ENCODE data around the gene MEA1. TPM values are rescaled to one million over a fixed set of nuclear protein-coding genes. Genes with fewer than 3 reads are reported as not detected.

The MEA1 gene
- total RNA-seq = 10 to 100 TPM; 45.9 to 78.1 (median 61.7) TPM

GRCh38 chr6:43013843-43014433, at the start of gene MEA1, which contains the start of gene KLHDC3:
Gene MEA1 (minus strand): TSS chr6:43013946. CDS start chr6:43013813, 133 bp downstream.
Gene KLHDC3 (plus strand): TSS chr6:43014249. CDS start chr6:43017193, 2,944 bp downstream.
- H3K27ac ChIP-seq = peak within 1 kb of the TSS; percentile 42 to 69 (median 67)
- TF ChIP-seq POLR2A (IDR thresholded peaks at IDR 0.05) (peak in 1 of 2 donors; percentile 66), CTCF (IDR thresholded peaks at IDR 0.05) (no peak)
- H3K36me3 ChIP-seq = peaks cover 22 to 24% of the 10 kb centered on the region in 2 donors
- no peaks in the 10 kb centered on the region for H3K27me3 ChIP-seq
- peak within 1 kb of the TSS; percentile 46 to 73 (median 61) for H3K4me3 ChIP-seq (replicated peaks in 1 of 3)
- 0% methylated on average over 32 to 40 of the region's 51 CpGs for whole genome bisulfite sequencing, 2 donors
- H3K9me3 ChIP-seq = no peaks in the 10 kb centered on the region
- DNase-seq = peak; percentile 100
- intact Hi-C loops (cut with DNase I) = loop anchor here (10.0 kb wide), 1 partner anchor 109 kb away; no protein-coding TSS in a partner anchor
- peaks cover 28 to 39% of the 10 kb centered on the region in 2 donors for H3K4me1 ChIP-seq

GRCh38 chr6:43062818-43063217, 49.1 kb upstream of the MEA1 start:
- H3K9me3 ChIP-seq = no peaks in the 10 kb centered on the region
- peaks cover 16 to 22% of the 10 kb centered on the region in 2 donors for H3K4me1 ChIP-seq
- DNase-seq = no peak
- no peaks in the 10 kb centered on the region for H3K27me3 ChIP-seq
- WGBS, 2 donors = 94 to 96% methylated on average over 7 to 12 of the region's 12 CpGs
- TF ChIP-seq POLR2A (IDR thresholded peaks at IDR 0.05) (no peak), CTCF (IDR thresholded peaks at IDR 0.05) (no peak)
- H3K36me3 ChIP-seq = peaks cover 9% of the 10 kb centered on the region in 2 donors
- H3K27ac ChIP-seq = no peak overlapping the region
- intact Hi-C loops (cut with DNase I) = loop anchor here (5.0 kb wide), 1 partner anchor 84 kb away; no protein-coding TSS in a partner anchor
- no peak overlapping the region for H3K4me3 ChIP-seq (replicated peaks in 1 of 3)

GRCh38 chr6:43061861-43062260, 48.1 kb upstream of the MEA1 start:
- H3K27me3 ChIP-seq = no peaks in the 10 kb centered on the region
- H3K4me3 ChIP-seq (replicated peaks in 1 of 3) = no peak overlapping the region
- peaks cover 16 to 24% of the 10 kb centered on the region in 2 donors for H3K4me1 ChIP-seq
- no peak overlapping the region for H3K27ac ChIP-seq
- intact Hi-C loops (cut with DNase I) = loop anchor here (5.0 kb wide), 1 partner anchor 85 kb away; no protein-coding TSS in a partner anchor
- WGBS, 2 donors = 88 to 91% methylated on average over 2 of the region's 2 CpGs
- no peak for TF ChIP-seq CTCF (IDR thresholded peaks at IDR 0.05)
- TF ChIP-seq POLR2A (IDR thresholded peaks at IDR 0.05) = no peak
- peaks cover 9 to 13% of the 10 kb centered on the region in 2 donors for H3K36me3 ChIP-seq
- DNase-seq = no peak
- H3K9me3 ChIP-seq = no peaks in the 10 kb centered on the region

- Histone ChIP-seq H3K36me3 (peaks cover 6 to 17% of the 10 kb centered on the region in 2 donors), H3K27ac (peak overlapping the region in 2 of 3 donors; percentile 77 to 91), H3K4me3 (replicated peaks in 1 of 3) (no peak overlapping the region), H3K4me1 (peaks cover 16 to 24% of the 10 kb centered on the region in 2 donors), H3K27me3 (no peaks in the 10 kb centered on the region), H3K9me3 (no peaks in the 10 kb centered on the region)
- TF ChIP-seq CTCF (IDR thresholded peaks at IDR 0.05) (no peak), POLR2A (IDR thresholded peaks at IDR 0.05) (no peak)
- intact Hi-C loops (cut with DNase I) = loop anchor here (5.0 kb wide), 1 partner anchor 86 kb away; no protein-coding TSS in a partner anchor
- WGBS, 2 donors = 84 to 89% methylated on average over 12 of the region's 12 CpGs
- DNase-seq = no peak
Observed at GRCh38 chr6:43060755-43061633, 47.2 kb upstream of the MEA1 start.

All from thyroid gland (tissue), 4 donors.